ENCODE results near the gene FNIP2.

The FNIP2 gene

GRCh38 chr4:158775091-158775651 is 6.3 kb downstream of the FNIP2 start:
- DNase-seq = peak; percentile 60
- Histone ChIP-seq H3K36me3 (replicated peaks) (no peaks in the 10 kb centered on the region), H3K27me3 (replicated peaks) (no peaks in the 10 kb centered on the region), H3K27ac (peak overlapping the region; percentile 78), H3K4me3 (ENCODE audit: low read depth, low read length) (no peak overlapping the region)
- in situ Hi-C loops (cut with HindIII; ENCODE audit: low pct_ligation_motif_present, low sequenced_read_pairs) = no loop called here
- no peak for TF ChIP-seq CTCF (IDR thresholded peaks at IDR 0.05; ENCODE audit: low read depth, low read length, missing control alignments)

- no peaks in the 10 kb centered on the region for H3K27me3 ChIP-seq (replicated peaks)
- no peak overlapping the region for H3K4me3 ChIP-seq (ENCODE audit: low read depth, low read length)
- in situ Hi-C loops (cut with HindIII; ENCODE audit: low pct_ligation_motif_present, low sequenced_read_pairs) = no loop called here
- no peaks in the 10 kb centered on the region for H3K36me3 ChIP-seq (replicated peaks)
- peak overlapping the region; percentile 78 for H3K27ac ChIP-seq
- DNase-seq = no peak
- no peak for TF ChIP-seq CTCF (IDR thresholded peaks at IDR 0.05; ENCODE audit: low read depth, low read length, missing control alignments)
Measured at GRCh38 chr4:158776106-158776505, 7.3 kb downstream of the FNIP2 start.

GRCh38 chr4:158777423-158778155 is 8.8 kb downstream of the FNIP2 start:
- Histone ChIP-seq H3K36me3 (replicated peaks) (no peaks in the 10 kb centered on the region), H3K27ac (no peak overlapping the region), H3K4me3 (ENCODE audit: low read depth, low read length) (no peak overlapping the region), H3K27me3 (replicated peaks) (no peaks in the 10 kb centered on the region)
- TF ChIP-seq CTCF (IDR thresholded peaks at IDR 0.05; ENCODE audit: low read depth, low read length, missing control alignments) = no peak
- in situ Hi-C loops (cut with HindIII; ENCODE audit: low pct_ligation_motif_present, low sequenced_read_pairs) = no loop called here
- DNase-seq = no peak

GRCh38 chr4:158778156-158778711 is 9.4 kb downstream of the FNIP2 start:
- no peak for DNase-seq
- in situ Hi-C loops (cut with HindIII; ENCODE audit: low pct_ligation_motif_present, low sequenced_read_pairs) = no loop called here
- H3K27ac ChIP-seq = no peak overlapping the region
- no peaks in the 10 kb centered on the region for H3K36me3 ChIP-seq (replicated peaks)
- no peaks in the 10 kb centered on the region for H3K27me3 ChIP-seq (replicated peaks)
- H3K4me3 ChIP-seq (ENCODE audit: low read depth, low read length) = no peak overlapping the region
- TF ChIP-seq CTCF (IDR thresholded peaks at IDR 0.05; ENCODE audit: low read depth, low read length, missing control alignments) = no peak

GRCh38 chr4:158778712-158779111 is 9.9 kb downstream of the FNIP2 start:
- no peak overlapping the region for H3K27ac ChIP-seq
- no peaks in the 10 kb centered on the region for H3K27me3 ChIP-seq (replicated peaks)
- TF ChIP-seq CTCF (IDR thresholded peaks at IDR 0.05; ENCODE audit: low read depth, low read length, missing control alignments) = no peak
- no peaks in the 10 kb centered on the region for H3K36me3 ChIP-seq (replicated peaks)
- no peak for DNase-seq
- in situ Hi-C loops (cut with HindIII; ENCODE audit: low pct_ligation_motif_present, low sequenced_read_pairs) = no loop called here
- H3K4me3 ChIP-seq (ENCODE audit: low read depth, low read length) = no peak overlapping the region
